Colonic mucosa (tissue), 4 donors: ENCODE results near the gene CAPN2. TPM values are rescaled to one million over a fixed set of nuclear protein-coding genes. Genes with fewer than 3 reads are reported as not detected.

Source experiments
- DNase-seq: peaks from one replicate; pipeline ENCODE4 v3.0.0-alpha.2; 2020
- H3K27ac ChIP-seq: fragments of 200-600 bp; one replicate; pipeline ENCODE4 v1.8.0; 2021
- H3K27me3 ChIP-seq: fragments of 200-600 bp; one replicate; pipeline ENCODE4 v1.8.0; 2021
- H3K36me3 ChIP-seq: fragments of 200-600 bp; one replicate; pipeline ENCODE4 v1.8.0; 2021
- H3K4me1 ChIP-seq: fragments of 200-600 bp; one replicate; pipeline ENCODE4 v1.8.0; 2021; ENCODE audit warnings: mild to moderate bottlenecking
- H3K4me3 ChIP-seq: fragments of 200-600 bp; one replicate; pipeline ENCODE4 v1.8.0; 2021
- H3K9ac ChIP-seq, 2 donors: one replicate each; pipeline ENCODE4 v1.7.0; 2013; ENCODE audit warnings: control low read depth in 2 of 2, low read depth in 2 of 2, low read length in 2 of 2
- H3K9me3 ChIP-seq: fragments of 200-600 bp; one replicate; pipeline ENCODE4 v1.8.0; 2021
- intact Hi-C: fragments of 100-400 bp; cut with DNase I; formaldehyde crosslinking; loops from one replicate; pipeline ENCODE4 v1.14.1; 2022
- total RNA-seq, 2 donors: library from RNA; stranded (reverse); fragmentation: NEBNext Ultra II Directional in 1 of 2; extraction: Animal tissue kit (Norgen Biotek cat#: 25700) in 1 of 2; gene quantifications; one replicate each; pipeline ENCODE4 v1.2.1, GENCODE V29; 2021
- TF ChIP-seq, protein P1 (sequence below): fragments of 200-600 bp; IDR thresholded peaks from one replicate; pipeline ENCODE4 v1.8.0; 2022; ENCODE audit warnings: antibody characterized with exemption, mild to moderate bottlenecking
- donor health status: healthy.
- donor health status: DM: no; HTN: no; CAD: no.
- donor health status: DM: no; HTN: no; CAD: no.

The CAPN2 gene
- total RNA-seq, 2 donors from 2014 or later, result 197 to 323 TPM

DNA sequence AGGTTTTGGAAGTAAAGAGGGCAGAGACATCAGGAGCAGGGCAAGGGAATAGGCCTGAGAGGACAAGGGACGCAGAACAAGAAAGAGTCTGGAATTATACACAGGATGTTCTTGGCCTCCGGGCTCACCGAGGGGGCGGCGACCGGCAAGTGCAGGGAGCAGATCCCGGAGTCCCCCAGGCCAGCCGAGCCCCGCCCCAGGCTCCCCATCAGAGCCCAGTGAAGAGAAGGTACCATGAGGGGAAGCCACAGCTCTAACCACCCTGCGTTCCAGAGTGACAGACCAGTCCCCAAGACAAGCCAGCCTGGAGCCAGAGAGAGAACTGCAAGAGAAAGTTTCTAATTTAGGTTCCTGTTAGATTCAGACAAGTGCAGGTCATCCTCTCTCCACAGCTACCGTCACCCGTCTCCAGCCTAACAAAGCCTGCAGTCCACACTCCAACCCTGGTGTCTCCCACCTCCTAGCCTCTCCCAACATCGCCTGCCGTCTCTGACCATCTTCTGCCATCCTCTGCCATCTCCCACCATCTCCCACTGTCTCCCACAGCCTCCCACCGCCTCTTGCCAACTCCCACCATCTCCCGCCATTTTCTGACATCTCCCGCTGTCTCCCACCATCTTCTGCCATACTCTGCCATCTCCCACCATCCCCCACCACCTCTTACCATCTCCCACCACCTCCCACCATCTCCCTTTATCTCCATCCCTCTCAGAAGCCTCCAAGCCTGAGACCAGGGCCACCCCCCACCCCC lies 42.5 kb downstream of the CAPN2 start:
- no peaks in the 10 kb centered on the region for H3K27me3 ChIP-seq
- intact Hi-C loops, result no loop called here
- no peak overlapping the region for H3K9ac ChIP-seq
- peaks cover 22% of the 10 kb centered on the region for H3K36me3 ChIP-seq
- no peaks in the 10 kb centered on the region for H3K9me3 ChIP-seq
- H3K27ac ChIP-seq, result no peak overlapping the region
- TF ChIP-seq, protein P1, sequence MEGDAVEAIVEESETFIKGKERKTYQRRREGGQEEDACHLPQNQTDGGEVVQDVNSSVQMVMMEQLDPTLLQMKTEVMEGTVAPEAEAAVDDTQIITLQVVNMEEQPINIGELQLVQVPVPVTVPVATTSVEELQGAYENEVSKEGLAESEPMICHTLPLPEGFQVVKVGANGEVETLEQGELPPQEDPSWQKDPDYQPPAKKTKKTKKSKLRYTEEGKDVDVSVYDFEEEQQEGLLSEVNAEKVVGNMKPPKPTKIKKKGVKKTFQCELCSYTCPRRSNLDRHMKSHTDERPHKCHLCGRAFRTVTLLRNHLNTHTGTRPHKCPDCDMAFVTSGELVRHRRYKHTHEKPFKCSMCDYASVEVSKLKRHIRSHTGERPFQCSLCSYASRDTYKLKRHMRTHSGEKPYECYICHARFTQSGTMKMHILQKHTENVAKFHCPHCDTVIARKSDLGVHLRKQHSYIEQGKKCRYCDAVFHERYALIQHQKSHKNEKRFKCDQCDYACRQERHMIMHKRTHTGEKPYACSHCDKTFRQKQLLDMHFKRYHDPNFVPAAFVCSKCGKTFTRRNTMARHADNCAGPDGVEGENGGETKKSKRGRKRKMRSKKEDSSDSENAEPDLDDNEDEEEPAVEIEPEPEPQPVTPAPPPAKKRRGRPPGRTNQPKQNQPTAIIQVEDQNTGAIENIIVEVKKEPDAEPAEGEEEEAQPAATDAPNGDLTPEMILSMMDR, result no peak
- H3K4me3 ChIP-seq, result no peak overlapping the region
- no peaks in the 10 kb centered on the region for H3K4me1 ChIP-seq
- no peak for DNase-seq

DNA sequence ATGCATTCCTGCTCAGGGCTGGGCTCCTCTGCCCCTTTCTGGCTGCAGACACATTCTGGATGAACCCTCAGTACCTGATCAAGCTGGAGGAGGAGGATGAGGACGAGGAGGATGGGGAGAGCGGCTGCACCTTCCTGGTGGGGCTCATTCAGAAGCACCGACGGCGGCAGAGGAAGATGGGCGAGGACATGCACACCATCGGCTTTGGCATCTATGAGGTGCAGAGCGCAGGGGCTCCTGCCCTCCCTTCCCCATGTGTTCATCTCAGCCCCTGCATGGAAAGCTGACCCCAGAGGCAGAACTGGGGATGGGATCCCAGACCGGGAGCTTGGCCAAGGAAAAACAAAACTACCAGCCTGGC lies 43.1 kb downstream of the CAPN2 start:
- H3K9ac ChIP-seq, result no peak overlapping the region
- no peak for DNase-seq

DNA sequence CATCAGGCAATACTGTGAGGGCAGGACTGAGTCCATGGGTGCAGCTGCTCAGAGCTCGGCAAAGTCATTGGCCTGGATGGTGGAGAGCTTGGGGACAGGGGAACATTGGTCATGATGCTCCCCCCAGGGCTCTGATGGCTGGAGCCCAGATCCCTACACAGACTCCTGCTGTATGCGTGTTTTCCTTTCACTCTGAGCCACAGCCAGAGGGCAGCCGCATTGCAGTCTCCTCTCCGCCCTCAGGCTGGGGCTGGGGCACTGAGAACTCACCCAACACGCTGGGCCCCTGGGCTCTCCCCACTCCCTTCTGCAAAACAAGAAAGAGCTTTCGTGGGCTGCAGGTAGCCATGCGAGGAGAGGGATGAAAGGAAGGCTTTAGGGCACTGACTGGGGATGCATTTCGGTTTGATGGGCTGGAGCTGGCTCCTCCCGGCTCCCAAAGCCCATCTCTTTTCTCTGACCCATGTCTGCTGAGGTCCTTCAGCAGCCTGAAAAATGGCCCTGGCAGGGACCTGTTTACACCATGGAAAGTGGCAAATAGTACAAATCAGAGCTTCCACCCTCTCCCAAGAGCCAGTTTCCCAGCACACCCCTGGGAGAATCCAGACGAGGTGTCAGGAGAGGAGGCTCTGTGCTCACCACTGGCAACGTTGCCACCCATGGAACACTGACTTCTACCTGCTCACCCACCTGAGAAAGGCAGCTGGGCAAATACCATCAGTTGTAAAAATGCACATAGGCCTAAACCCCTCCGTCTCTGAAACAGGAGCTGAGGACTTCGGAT lies 43.8 kb downstream of the CAPN2 start:
- Histone ChIP-seq H3K9ac (no peak overlapping the region), H3K9me3 (no peaks in the 10 kb centered on the region), H3K27ac (no peak overlapping the region), H3K4me1 (no peaks in the 10 kb centered on the region), H3K36me3 (peaks cover 18% of the 10 kb centered on the region), H3K27me3 (no peaks in the 10 kb centered on the region), H3K4me3 (no peak overlapping the region)
- intact Hi-C loops, result no loop called here
- TF ChIP-seq, protein P1, result no peak
- DNase-seq, result no peak

More for the DNA sequence above, 43.1 kb downstream of the CAPN2 start:
- intact Hi-C loops, result no loop called here
- Histone ChIP-seq H3K27ac (no peak overlapping the region), H3K36me3 (peaks cover 22% of the 10 kb centered on the region), H3K27me3 (no peaks in the 10 kb centered on the region), H3K4me1 (no peaks in the 10 kb centered on the region), H3K4me3 (no peak overlapping the region), H3K9me3 (no peaks in the 10 kb centered on the region)
- TF ChIP-seq, protein P1, result no peak

DNA sequence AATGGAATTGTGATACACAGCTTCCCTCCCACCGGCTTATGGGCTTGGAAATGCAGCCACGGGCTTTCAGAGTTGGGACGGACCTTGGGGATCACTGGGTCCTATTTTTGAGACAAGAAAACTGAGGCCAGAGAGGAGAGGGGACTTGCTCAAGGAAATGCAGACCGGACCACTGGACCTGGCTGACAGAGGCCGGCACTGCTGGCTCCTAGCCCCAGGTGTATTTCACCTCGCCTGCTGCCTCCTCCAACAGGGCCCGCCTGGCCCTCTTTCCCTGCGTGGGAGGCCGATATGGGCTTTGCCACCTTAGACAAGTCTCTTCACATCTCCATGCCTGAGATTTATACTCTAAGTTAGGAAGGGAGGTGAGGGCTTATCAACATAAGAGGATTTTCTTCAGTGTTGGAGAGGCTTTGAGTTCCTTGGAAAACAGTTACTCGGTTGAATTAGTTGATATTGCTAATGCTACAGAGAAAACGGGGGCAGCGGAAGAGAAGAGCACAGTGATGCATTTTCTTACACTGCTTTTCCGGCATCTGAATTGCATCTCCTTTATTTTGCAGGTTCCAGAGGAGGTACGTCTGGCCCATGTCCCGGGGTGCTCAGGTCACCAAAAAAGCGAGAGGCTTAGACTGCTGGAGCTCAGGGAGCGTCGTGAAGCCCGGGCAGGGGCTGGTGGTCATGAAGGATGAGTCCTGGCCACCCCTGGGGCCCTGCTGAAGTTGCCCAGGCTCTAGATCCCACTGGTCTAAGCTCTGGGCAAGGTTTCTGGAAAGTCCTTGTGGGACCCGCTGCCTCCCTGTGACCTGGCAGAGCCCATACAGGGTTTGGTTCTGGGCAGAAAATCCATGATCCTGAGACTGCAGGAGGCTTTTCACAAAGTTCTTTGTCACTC lies 44.7 kb downstream of the CAPN2 start:
- Histone ChIP-seq H3K4me1 (no peaks in the 10 kb centered on the region), H3K36me3 (peaks cover 12% of the 10 kb centered on the region), H3K9ac (no peak overlapping the region), H3K9me3 (no peaks in the 10 kb centered on the region), H3K27me3 (no peaks in the 10 kb centered on the region), H3K4me3 (no peak overlapping the region), H3K27ac (no peak overlapping the region)
- intact Hi-C loops, result no loop called here
- TF ChIP-seq, protein P1, result no peak
- DNase-seq, result no peak

DNA sequence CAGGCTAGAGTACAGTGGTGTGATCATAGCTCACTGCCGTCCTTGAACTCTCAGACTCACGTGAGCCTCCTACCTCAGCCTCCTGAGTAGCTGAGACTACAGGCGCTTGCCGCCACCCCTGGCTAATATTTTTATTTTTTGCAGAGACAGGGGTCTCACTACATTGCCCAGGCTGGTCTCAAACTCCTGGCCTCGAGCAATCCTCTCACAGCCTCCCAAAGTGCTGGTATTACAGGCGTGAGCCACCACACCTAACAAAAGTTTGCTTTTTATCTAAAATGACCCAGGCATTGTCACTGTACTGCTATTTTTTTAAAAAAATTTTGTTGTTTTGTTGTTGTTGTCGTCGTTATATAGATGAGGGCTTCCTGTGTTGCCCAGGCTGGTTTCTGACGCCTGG lies 46.4 kb downstream of the CAPN2 start:
- H3K9ac ChIP-seq, result no peak overlapping the region
- no peak overlapping the region for H3K4me3 ChIP-seq
- DNase-seq, result no peak
- intact Hi-C loops, result no loop called here
- TF ChIP-seq, protein P1, result no peak
- no peaks in the 10 kb centered on the region for H3K27me3 ChIP-seq
- no peaks in the 10 kb centered on the region for H3K9me3 ChIP-seq
- H3K36me3 ChIP-seq, result peaks cover 4% of the 10 kb centered on the region
- H3K27ac ChIP-seq, result no peak overlapping the region
- H3K4me1 ChIP-seq, result no peaks in the 10 kb centered on the region
